GM10266 (cell line): ENCODE measurements around the gene GLT6D1.

Source experiments
- DNase-seq: peaks from one replicate; pipeline ENCODE4 v3.0.0; 2012; ENCODE audit errors: extremely low spot score
- CTCF ChIP-seq: IDR thresholded peaks from 2 replicates; pipeline ENCODE4 v1.5.1; 2012; ENCODE audit warnings: mild to moderate bottlenecking, low read depth; ENCODE audit not compliant: control insufficient read depth, insufficient read depth; ENCODE audit errors: missing control alignments

The GLT6D1 gene

GRCh38 chr9:135596211-135596610 is 43.1 kb downstream of the GLT6D1 start:
- TF ChIP-seq CTCF = no peak
- DNase-seq = no peak

DNA sequence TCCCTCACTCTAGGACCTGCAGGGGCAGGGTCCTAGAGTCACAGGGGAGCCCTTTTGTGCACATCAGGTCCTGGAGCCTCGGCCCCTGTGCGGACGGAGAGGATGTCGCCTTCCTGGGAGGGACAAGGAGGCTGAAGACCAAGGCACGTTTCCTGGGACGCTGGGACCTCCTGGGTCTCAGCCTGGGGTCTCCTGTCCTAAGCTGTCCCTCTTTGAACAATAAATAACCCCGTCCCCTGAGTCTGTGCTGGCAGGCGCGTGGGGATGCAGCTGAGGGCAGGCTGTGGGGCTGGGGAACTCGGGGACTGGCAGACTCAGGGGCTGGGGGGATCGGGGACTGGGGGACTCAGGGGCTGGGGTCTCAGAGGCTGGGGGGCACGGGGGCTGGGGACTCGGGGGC is 46.7 kb downstream of the GLT6D1 start:
- no peak for DNase-seq
- no peak for TF ChIP-seq CTCF

- no peak for TF ChIP-seq CTCF
- DNase-seq = no peak
Measured at GRCh38 chr9:135592331-135592590, 47.1 kb downstream of the GLT6D1 start.

GRCh38 chr9:135591506-135592330 is 47.6 kb downstream of the GLT6D1 start:
- no peak for DNase-seq
- no peak for TF ChIP-seq CTCF

DNA sequence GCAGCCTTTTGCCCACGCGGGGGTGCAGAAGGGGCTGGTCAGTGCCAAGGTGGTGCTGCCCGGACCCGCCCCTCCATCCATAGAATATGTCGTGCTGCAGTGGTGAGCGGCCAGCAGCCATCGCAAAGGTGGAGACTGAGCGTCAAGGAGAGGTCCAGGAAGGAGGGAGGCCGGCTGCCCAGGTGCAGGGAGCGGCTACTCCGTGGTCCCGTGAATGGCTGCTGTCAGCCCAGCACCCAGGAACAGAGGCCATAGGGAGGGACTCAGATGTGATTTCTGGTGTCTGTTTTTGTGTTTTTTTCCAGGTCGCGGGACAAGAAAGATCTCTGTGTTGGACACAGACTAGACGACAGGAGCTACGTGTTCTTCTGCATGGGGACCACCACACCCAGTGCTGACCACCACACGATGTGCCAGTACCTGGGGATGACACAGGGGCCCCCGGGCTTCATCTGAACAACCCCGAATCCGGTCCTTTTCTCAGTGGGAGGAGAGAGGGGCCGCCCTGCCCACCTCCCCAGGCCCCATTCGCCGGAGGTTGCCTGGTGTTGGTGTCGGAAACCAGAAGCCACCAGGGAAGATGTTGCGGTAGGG is 48.8 kb downstream of the GLT6D1 start:
- no peak for TF ChIP-seq CTCF

DNA sequence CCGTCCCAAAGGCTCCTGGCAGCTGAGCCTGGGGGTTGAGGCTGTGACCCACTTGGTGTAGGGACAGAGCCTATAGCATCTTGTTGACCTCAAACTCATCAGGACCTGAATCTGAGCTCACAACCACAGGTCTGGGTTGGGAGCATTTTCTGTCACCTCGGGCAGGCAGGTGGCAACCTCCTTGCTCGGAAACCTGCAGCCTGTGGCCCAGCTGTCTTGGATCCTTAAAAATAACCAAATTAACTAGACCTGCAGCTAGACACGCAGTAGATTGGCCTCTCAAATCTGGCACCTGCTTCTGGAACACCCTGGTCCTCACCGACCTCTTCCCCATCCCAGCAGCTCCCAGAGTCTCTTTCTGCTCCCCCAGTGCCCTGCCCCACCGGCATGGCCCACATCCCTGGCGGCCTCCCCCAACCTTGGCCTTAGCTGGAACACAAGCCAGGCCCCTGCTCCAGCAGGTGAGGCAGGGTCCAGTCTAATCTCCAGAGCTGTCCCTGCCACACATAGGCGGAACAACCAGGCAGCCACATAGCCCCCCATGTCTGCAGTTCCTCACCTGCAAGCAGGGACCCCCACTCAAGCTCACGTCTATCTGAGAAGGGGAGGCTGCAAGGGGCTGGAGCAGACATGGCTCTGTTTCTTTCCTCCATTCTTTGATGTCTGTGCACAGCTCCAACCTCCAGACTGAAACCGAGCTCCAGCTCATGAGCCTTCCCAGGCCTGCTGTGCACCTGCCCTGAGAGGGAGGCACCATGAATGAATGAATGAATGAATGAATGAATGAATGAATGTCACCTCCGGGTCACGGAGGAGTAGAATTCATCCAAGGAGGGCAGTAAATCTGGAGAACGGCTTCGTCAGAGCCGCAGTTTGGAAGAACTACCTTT is 49.5 kb downstream of the GLT6D1 start:
- no peak for TF ChIP-seq CTCF
- no peak for DNase-seq

More for the DNA sequence above, 48.8 kb downstream of the GLT6D1 start:
- no peak for DNase-seq
